Measurements from ENCODE around the gene OR10X1.

The OR10X1 gene, protein sequence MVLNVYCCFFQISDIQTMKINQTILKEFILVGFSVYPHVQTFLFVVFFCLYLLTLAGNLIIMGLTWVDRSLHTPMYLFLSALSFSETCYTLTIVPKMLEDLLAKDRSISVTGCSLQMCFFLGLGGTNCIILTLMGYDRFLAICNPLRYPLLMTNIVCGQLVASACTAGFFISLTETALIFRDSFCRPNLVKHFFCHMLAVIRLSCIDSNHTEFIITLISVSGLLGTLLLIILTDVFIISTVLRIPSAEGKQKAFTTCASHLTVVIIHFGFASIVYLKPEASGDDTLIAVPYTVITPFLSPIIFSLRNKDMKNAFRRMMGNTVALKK

DNA sequence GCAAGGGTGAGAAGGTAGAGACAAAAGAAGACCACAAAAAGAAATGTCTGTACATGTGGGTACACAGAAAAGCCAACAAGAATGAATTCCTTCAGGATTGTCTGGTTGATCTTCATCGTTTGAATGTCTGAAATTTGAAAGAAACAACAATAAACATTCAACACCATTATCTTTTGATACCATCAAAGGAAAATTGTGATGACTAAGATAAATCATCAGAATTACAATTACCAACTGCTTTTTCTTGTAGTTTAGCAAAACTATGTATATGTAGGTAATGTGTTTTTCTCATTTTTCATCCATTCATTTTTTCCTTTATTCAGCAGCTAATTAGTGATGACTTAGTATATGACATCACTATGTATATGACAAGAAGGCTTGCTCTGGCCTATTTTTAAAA is at the start of gene OR10X1:
TSS of gene OR10X1 (minus strand) at position 167 of the 400 bp plus-strand sequence. CDS start at position 167, 0 bp downstream.
- no peak for DNase-seq

DNA sequence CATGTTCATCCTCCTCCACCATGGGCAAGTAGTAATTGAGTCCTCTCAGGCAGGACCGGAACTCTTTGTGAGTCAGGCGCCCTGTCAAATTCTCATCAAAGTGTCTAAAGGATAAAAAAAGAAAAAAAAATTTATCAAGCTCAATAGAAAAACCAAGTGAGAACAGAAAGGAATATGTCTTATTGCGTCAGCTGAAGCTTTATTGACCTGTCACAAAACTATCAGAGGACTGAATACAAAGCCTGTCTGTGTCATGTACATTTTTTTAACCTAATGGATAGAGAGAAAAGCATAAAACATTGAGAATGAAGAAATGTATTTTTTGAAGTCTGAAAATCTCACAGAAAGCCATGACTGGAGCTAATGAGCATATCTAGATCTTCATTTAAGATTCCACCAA is 34.1 kb upstream of the OR10X1 start:
- DNase-seq = no peak

DNA sequence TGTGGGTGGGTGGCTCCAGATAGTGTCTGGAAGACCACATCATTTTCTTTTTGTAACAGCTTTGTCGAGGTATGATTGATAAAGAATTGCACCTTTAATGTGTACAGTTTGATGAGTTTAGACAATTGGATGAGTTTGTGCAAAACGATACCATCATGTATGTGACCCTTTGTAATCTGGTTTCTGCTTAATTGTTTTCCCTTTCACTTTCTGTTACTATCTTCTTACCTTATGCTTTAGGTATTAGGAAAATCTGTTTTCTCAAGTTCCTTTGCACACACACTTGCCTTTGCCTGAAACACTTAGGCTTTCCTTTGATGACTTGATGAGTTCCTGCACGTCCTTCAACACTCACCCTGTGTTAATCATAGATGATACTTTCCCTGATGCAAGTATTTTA is 32.2 kb upstream of the OR10X1 start:
- DNase-seq = no peak

DNA sequence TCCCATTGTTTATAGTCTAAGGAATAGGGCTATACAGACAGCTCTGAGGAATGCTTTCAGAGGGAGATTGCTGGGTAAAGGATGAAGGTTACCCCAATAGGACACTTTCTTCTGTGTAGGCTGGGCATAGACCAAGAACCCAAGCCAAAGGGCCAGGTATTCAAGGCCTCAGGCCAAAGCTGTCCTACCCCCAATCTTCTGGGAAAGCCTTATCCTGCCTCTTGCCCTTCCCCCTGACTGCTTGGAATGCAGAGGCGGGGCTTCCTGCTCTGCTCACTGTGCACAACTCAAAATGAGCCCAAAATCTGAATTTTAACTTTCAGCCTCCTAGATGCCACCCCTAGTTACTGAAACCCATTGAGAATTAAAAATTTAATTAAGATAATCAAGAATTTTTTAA is 27.6 kb upstream of the OR10X1 start:
- DNase-seq = no peak

DNA sequence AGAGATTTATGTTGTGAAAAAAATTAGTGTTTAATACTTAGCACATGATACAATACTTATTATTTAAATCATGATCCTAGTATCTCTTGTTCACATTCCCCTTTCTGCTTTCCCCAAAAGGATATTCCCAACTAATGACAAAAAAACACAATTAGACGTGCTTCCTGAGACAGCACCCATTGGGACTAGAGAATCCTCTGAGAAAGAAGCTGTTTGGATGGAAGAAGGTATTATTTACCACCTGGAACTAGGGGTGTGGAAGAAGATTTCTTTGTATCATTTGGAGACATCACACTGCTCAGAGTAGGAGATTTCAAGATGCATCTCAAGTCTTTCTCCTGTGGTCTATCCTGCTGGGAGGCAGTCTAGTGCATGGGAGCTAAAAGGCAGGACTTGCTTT is 25.3 kb upstream of the OR10X1 start, which contains the start of gene OR10Z1:
TSS of gene OR10Z1 (plus strand) at position 301 of the 400 bp plus-strand sequence. CDS start 1,171 bp downstream, outside the sequence.
- no peak for DNase-seq

DNA sequence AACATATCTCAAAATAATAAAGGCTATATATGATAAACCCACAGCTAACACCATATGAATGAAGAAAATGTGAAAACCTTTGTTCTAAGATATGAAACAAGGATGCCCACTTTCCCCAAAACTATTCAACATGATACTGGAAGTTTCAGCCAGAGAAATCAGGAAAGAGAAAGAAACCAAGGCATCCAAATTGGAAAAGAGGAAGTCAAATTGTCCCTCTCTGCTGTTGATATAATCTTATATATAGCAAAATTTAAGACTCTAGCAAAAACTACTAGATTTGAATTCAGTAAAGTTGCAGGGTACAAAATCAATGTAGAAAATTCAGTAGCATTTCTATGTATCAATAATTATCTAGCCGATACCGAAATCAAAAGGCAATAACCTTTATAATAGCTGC is 21.0 kb upstream of the OR10X1 start:
- no peak for DNase-seq

DNA sequence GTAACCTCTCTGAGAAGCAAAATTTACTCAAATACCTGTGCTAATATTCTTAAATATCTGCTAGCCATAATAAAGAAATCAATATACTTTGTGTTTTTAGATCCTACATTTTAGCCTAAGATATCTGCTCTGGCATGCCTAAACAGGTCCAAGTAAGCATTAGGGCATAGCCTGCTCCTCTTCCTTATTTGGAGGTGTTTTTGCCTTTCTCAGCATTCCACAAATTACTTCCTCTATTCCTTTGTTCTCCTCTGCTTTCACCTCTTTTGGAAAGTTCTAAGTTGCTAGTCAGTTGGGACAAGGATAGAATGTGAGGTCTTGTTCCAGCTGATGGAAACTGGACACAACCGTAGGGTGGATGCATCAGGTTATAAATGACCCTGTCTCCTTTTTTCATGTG is 7.2 kb upstream of the OR10X1 start:
- DNase-seq = no peak

DNA sequence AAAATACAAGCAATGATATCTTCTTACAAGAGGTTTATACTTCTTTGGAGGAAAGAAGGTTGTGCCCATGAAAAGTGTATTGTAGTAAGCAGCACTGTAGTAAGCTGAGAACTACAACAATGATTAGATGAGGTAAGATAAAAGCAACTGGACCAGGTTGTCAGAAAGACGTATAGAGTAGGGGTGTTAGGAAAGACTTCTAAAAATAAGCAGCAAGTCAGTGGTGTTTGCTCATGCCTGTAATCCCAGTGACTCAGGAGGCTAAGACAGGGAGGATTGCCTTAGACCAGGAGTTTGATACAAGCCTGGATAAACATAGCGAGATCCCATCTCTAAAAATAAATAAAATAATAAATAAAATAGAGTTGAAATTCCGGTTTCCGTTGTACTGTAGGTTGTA is 4.3 kb upstream of the OR10X1 start:
- DNase-seq = no peak

DNA sequence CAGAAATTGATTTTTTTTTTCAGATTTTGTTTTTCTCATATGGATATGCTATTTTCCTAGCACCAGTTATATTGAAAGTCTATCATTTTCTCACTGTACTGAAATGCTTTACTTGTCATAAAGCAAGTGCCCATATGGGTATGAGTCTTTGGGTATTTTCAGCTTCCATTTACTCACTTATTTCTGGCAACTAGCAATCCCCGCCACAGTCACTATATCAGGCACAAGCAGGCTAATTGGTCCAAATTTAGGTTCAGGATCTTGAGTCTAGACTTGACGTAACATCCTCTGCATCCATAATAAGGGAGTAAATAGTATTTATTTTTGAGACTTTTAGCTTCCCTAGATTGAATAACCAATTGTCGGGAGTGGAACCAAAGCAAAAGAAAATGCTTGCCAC is 2.1 kb downstream of the OR10X1 start:
- no peak for DNase-seq

DNA sequence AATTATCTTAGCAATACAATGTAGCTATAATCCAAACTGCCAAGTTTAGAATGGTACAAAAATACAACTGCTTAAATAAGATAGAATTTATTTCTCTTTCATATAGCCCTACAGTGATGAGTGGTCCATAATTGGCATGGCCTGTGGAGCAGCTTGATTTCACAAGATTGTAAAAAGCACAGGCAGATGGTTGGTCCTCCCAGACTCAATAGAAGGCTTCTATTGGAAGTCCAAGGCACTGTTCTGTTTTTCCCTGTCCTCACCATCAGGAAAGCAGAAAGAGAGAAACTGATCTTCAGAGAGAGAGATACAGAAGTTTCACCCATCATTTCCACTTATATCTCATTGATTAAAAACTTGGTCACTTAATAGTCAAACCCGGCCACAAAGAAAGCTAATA is 7.5 kb downstream of the OR10X1 start:
- no peak for DNase-seq

DNA sequence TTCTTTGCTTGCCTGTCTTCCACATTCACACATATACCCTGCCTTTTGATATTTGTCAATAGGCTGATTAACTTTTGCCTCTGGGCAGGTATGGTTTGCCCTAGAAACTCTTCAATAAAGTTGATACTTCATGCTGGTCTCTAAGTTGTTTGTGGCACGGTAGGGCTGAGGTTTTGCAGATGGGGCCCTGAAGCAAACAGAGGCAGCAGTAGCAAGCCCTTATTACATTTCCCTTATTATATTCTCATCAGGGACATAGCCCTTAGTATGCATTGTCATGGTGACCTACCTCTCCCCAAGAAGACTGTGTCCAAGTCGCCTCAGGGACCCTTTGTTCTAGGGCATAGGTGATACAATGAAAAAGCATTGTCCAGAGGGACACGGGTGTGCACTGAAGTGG is 9.2 kb downstream of the OR10X1 start, which contains the start of gene OR6P1:
TSS of gene OR6P1 (minus strand) at position 101 of the 400 bp plus-strand sequence. CDS start 6,976 bp downstream, outside the sequence.
- no peak for DNase-seq

DNA sequence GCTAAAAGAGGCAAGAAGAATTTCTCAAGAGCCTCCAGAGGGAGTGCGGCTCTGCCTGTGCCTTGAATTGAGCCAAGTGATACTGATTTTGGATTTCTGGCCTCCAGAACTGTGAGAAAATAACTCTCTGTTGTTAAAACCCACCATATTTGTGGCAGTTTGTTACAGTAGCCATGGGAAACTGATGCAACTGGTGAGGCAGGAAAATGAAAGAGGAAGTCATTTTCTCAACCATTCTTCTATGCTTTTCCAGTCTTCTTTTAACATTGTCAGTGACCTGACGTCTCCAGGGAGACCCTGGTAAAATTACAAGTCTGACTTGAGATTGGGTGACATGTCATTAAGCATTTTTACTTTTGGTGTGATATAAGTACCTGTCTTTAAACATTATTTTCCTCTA is 15.1 kb downstream of the OR10X1 start:
- no peak for DNase-seq

DNA sequence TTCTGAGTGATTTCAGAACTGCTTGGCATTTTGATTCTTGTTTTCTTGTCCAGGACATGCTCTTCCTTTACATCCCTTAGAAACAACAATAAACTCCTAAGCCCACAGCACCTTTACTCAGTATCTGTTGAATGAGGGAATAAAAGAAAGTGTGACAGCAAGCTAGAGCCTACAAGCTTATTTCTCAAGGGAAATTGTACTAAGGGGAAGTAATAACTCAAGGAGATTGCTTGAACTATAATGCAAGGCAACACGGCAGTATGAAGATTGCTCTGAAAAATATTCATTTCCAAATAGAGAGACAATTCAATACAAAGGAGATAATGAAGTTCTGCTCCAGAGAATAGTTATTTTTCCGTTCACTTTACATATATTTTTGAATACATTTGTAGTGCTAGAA is 15.8 kb downstream of the OR10X1 start:
- no peak for DNase-seq

DNA sequence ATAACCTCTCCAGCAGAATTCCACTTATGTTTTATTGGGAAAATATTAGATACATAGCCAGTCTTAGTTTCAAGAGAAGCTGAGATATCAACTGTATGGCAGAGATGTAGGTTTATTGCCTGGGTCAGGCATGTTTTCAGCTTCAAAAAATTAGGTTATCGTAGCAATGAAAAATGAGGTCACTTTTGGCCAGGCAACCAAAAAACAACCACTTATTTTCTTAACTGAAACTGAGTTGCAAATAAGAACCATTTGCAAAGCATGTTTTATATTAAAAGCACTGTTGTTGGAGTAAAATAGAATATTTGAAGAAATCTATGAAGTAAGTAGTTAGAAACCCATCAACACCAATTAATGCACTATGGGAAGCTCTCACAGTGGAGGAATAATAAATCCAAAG is 20.0 kb downstream of the OR10X1 start:
- DNase-seq = no peak

DNA sequence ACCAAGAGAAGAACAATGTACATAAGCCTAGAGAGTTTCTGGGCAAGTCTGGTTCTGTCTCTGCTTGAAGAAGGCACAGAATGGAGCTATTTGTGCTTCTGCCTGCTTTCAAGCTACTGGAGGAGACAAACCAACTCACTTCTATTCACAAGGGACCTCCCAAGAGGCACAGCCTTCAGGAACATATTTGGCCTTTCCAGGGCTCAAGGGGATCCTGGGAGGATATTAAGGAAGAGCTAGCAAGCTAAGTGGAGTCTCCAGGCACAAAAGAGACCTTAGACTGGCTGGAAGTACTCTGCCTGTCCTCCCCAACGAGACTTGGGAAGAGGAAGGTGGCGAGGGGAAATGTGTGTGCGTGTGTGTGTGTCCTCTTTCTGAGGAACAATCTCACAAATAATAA is 25.3 kb downstream of the OR10X1 start, which contains the start of gene OR6Y1:
TSS of gene OR6Y1 (minus strand) at position 54 of the 400 bp plus-strand sequence. CDS start 6,300 bp downstream, outside the sequence.
- DNase-seq = no peak

DNA sequence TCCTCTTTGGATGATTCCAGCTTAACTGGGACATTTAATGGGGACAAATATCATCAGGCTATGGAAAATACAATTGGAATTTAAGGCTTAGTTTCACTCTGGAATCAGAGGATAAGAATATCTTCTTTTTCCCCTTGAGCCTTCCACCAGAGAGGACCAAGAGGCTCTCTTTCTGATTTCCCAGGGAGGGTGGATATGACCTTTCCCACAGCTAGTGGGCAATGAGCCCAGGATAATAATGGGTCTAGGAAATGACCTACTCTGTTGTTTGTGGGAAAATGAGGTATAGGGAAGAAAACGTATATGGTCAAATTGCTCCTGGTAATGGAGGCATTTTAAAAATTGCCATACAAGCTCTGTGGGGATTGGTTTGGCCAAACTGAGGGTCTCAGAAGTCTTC is 27.4 kb downstream of the OR10X1 start:
- no peak for DNase-seq

DNA sequence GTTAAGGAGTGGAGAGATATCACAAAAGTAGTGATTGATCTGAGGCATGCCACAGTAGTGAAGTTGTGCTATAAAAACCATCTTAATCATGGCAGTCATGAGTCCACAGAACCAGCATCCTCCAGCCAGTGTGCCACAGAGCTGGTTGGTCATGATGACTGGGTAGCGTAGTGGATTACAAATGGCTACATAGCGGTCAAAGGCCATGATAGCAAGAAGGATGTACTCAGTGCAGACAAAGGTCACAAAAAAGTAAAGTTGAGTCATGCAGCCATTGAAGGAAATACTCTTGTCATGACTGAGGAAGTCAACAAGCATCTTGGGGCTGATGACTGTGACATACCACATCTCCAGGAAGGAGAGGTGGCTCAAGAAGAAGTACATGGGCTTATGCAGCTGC is 32.2 kb downstream of the OR10X1 start:
- DNase-seq = no peak

DNA sequence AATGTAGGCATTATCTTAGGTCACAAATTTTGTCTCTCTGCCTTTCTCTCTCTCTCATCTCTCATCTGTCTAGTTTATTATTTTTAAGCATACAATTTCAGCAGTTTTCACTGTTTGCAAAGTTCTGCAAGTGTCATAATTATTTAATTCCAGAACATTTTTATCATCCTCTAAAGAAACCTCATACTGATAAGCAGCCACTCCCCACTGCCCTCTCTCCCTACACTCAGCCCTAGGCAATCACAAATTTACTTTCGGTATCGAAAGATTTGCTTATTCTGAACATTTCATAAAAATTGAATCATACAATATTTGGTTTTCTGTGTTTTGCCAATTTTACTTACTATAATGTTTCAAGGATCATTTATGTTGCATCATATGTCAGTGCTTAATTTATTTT is 42.1 kb downstream of the OR10X1 start:
- DNase-seq = no peak

DNA sequence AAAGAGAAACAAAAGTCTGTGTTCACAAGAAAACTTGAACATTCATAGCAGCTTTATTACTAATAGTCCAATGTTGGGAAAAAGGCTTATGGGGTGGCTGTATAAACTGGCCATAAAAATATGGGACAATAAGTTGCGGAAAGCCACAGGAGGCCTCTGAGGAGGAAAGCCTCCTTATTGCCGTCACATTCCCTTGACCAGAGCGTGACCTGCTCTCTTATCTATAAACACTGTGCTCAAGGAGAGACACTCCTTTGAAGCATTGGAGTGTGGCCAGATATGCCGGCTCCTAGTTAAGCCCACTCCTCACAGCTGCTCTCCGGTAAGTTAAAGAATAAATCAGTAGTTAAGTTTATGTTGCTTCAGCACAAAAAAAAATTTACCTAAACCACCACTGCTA is 45.2 kb downstream of the OR10X1 start:
- DNase-seq = no peak

All from DMS53 (cell line).